ENCODE measurements around the gene CPOX. TPM values are rescaled to one million over a fixed set of nuclear protein-coding genes. Genes with fewer than 3 reads are reported as not detected.

CPOX gene
- total RNA-seq, 2 donors from 2014 or later: 36.5 to 36.7 TPM

DNA sequence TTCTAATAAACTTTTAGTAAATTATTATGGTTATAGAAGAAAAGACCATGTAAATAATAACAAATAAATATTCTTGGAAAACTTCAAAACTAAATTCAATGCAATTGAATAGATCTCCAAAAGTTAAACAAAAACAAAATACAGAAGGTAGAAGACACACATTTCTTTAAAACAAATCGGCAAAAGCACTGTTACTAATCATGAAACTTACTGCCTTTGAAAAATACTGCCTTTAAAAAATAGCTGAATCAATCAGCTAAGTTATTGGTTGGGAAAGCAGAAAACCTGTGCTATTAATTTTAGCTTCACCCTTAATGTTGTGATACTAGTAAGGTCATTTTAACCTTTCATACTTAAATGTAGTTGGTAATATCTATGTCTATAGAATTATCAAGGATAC, 58.7 kb downstream of the CPOX start:
- Mint-ChIP-seq H3K27me3 (ENCODE audit: low read depth) (no peaks in the 10 kb centered on the region), H3K4me3 (peak overlapping the region in 1 of 2 donors; percentile 63), H3K9me3 (no peaks in the 10 kb centered on the region), H3K36me3 (ENCODE audit: insufficient read depth in 2 of 2) (peaks cover 11 to 13% of the 10 kb centered on the region in 2 donors), H3K27ac (no peak overlapping the region), H3K4me1 (ENCODE audit: low read depth) (peaks cover 63% of the 10 kb centered on the region)
- no peak for ATAC-seq (replicated peaks in 1 of 2)
- DNase-seq: no peak

DNA sequence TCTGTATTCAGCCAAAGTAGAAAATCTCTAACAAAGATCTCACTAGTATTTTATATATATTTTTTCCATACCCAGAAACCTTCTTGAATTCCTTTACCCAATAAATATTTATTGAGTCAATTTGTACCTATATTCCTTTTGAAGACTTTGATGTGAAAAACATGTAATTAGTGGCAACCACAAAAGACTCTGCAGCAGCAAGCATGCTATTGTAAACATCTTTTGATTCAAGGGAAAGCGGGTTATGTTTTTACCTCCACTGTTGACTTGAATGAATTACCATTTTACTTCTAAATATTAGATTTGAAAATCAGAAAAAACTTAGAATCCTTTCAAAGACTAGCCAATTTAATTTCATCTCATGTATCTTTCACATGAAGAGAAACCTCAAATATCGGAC, 59.2 kb downstream of the CPOX start:
- peak overlapping the region; percentile 11 to 70 for H3K4me3 Mint-ChIP-seq
- ATAC-seq (replicated peaks in 1 of 2) (no peak), DNase-seq (no peak)
- peaks cover 59% of the 10 kb centered on the region for H3K4me1 Mint-ChIP-seq (ENCODE audit: low read depth)
- no peaks in the 10 kb centered on the region for H3K9me3 Mint-ChIP-seq
- no peaks in the 10 kb centered on the region for H3K27me3 Mint-ChIP-seq (ENCODE audit: low read depth)
- H3K27ac Mint-ChIP-seq: peak overlapping the region; percentile 51
- peaks cover 11 to 13% of the 10 kb centered on the region in 2 donors for H3K36me3 Mint-ChIP-seq (ENCODE audit: insufficient read depth in 2 of 2)

- peak overlapping the region; percentile 29 to 70 for H3K4me3 Mint-ChIP-seq
- no peaks in the 10 kb centered on the region for H3K9me3 Mint-ChIP-seq
- no peak for ATAC-seq (replicated peaks in 1 of 2)
- no peak for DNase-seq
- H3K36me3 Mint-ChIP-seq (ENCODE audit: insufficient read depth in 2 of 2): peaks cover 13% of the 10 kb centered on the region in 2 donors
- no peaks in the 10 kb centered on the region for H3K27me3 Mint-ChIP-seq (ENCODE audit: low read depth)
- H3K4me1 Mint-ChIP-seq (ENCODE audit: low read depth): peaks cover 57% of the 10 kb centered on the region
- peak overlapping the region; percentile 51 for H3K27ac Mint-ChIP-seq
Observed at GRCh38 chr3:98532709-98533571, 60.5 kb downstream of the CPOX start.

DNA sequence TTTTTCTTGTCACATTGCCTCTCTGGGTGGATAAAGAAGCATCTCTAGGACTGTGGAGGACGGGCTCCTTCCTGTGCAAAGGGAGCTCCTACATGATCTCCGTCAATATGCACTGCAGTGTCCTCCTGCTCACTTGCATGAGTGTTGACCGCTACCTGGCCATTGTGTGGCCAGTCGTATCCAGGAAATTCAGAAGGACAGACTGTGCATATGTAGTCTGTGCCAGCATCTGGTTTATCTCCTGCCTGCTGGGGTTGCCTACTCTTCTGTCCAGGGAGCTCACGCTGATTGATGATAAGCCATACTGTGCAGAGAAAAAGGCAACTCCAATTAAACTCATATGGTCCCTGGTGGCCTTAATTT, 61.2 kb downstream of the CPOX start:
- Mint-ChIP-seq H3K27ac (peak overlapping the region; percentile 51), H3K27me3 (ENCODE audit: low read depth) (no peaks in the 10 kb centered on the region), H3K36me3 (ENCODE audit: insufficient read depth in 2 of 2) (peaks cover 13% of the 10 kb centered on the region in 2 donors), H3K4me3 (peak overlapping the region; percentile 29 to 70), H3K9me3 (no peaks in the 10 kb centered on the region), H3K4me1 (ENCODE audit: low read depth) (peaks cover 57% of the 10 kb centered on the region)
- no peak for DNase-seq
- ATAC-seq (replicated peaks in 1 of 2): no peak

DNA sequence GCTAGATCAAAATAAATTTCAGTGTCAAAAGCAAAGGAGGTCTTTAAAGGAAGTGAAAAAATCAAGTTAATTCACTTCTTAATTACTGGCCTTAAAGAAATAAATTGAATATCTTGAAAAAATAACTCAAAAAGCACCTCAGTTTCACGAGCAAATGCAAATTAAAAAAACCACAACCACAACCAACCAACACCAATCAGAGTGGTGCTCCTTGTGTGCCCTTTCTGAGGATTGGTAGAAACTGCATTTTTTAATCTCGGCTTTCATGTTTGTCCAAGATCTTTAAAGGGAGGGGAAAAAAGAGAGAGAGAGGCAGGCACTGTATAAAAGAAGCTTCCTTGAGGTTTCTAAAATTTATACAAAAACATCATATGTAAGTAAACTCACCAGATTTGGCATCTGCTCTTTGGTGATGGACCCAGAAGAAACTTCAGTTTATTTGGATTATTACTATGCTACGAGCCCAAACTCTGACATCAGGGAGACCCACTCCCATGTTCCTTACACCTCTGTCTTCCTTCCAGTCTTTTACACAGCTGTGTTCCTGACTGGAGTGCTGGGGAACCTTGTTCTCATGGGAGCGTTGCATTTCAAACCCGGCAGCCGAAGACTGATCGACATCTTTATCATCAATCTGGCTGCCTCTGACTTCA, 61.7 kb downstream of the CPOX start, which contains the start of gene GPR15:
Gene GPR15, plus strand, starts transcription at position 357 of the 653 bp plus-strand sequence. Its CDS starts 56 bp downstream, at position 413.
- DNase-seq (no peak), ATAC-seq (replicated peaks in 1 of 2) (peak in 1 of 2 donors; percentile 16)
- peaks cover 13% of the 10 kb centered on the region in 2 donors for H3K36me3 Mint-ChIP-seq (ENCODE audit: insufficient read depth in 2 of 2)
- H3K27ac Mint-ChIP-seq: peak within 1 kb of the TSS; percentile 51
- H3K27me3 Mint-ChIP-seq (ENCODE audit: low read depth): no peaks in the 10 kb centered on the region
- no peaks in the 10 kb centered on the region for H3K9me3 Mint-ChIP-seq
- H3K4me1 Mint-ChIP-seq (ENCODE audit: low read depth): peaks cover 55% of the 10 kb centered on the region
- H3K4me3 Mint-ChIP-seq: peak within 1 kb of the TSS; percentile 33 to 70

DNA sequence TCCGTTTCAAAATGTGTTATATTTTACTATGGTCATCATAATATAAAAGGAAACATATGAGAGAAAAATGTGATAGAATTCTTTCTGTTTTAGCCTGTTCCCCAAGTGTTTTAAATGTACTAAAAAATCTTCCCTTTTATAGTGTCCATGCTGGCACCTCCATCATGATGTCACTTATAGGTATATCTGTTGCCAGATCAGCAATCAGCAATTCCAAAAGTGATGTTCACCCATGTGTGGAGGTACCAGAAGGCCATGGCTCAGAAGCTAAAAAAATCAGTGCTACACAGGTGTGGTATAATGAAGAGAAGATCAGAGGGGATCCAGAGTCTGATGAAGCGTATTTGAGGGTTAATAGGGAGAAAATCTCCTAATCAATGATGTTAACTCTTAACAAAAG, 62.7 kb downstream of the CPOX start:
- peak overlapping the region; percentile 16 to 70 for H3K4me3 Mint-ChIP-seq
- DNase-seq: no peak
- peaks cover 52% of the 10 kb centered on the region for H3K4me1 Mint-ChIP-seq (ENCODE audit: low read depth)
- ATAC-seq (replicated peaks in 1 of 2): peak in 1 of 2 donors; percentile 41
- no peaks in the 10 kb centered on the region for H3K27me3 Mint-ChIP-seq (ENCODE audit: low read depth)
- H3K36me3 Mint-ChIP-seq (ENCODE audit: insufficient read depth in 2 of 2): peaks cover 10 to 13% of the 10 kb centered on the region in 2 donors
- no peaks in the 10 kb centered on the region for H3K9me3 Mint-ChIP-seq
- H3K27ac Mint-ChIP-seq: peak overlapping the region; percentile 51

DNA sequence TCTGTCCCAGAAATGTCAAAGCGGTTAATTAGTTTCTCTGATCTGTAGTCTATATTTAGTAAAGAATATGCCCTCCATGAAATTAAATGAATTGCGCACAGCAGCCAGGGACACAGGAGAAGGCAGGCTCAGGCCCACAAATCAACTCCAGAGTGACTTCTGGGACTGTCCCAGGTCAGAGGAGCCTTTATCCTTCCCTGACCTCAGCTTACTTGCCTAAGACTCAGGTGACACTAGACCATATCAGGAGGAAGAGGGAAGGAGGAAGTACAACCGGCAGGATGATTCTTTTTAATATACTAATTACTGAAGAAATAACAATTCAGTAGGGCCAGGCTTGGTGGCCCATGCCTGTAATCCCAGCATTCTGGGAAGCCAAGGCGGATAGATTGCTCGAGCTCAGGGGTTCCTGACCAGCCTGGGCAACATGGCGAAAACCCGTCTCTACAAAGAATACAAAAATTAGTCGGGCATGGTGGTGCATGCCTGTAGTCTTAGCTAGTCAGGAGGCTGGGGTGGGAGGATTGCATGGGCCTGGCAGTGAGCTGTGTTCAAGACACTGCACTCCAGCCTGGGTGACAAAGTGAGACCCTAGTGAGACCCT, 63.5 kb downstream of the CPOX start:
- peaks cover 10 to 14% of the 10 kb centered on the region in 2 donors for H3K36me3 Mint-ChIP-seq (ENCODE audit: insufficient read depth in 2 of 2)
- no peak for ATAC-seq (replicated peaks in 1 of 2)
- H3K27me3 Mint-ChIP-seq (ENCODE audit: low read depth): no peaks in the 10 kb centered on the region
- H3K27ac Mint-ChIP-seq: peak overlapping the region; percentile 8
- peak overlapping the region; percentile 59 to 70 for H3K4me3 Mint-ChIP-seq
- no peaks in the 10 kb centered on the region for H3K9me3 Mint-ChIP-seq
- DNase-seq: no peak
- H3K4me1 Mint-ChIP-seq (ENCODE audit: low read depth): peaks cover 59% of the 10 kb centered on the region

Other genes starting within 250 kb of the CPOX start
- not detected for gene OR5K4, start 239.8 kb downstream of the CPOX start, total RNA-seq
- gene OR5K3, start 202.9 kb downstream of the CPOX start, total RNA-seq: not detected
- not detected for gene OR5K1, start 130.4 kb downstream of the CPOX start, total RNA-seq
- not detected for gene OR5K2, start 95.9 kb downstream of the CPOX start, total RNA-seq
- gene CLDND1, start 70.7 kb downstream of the CPOX start, total RNA-seq: 100 to 1,000 TPM; 284 to 361 TPM
- gene GPR15, start 61.6 kb downstream of the CPOX start, total RNA-seq: 10 to 100 TPM in 1 of 2 donors, 1 to 10 TPM in 1; 4.6 to 24.0 TPM
- 1 to 10 TPM in 1 of 2 donors, under 1 TPM in 1; 0.07 to 1.5 TPM for gene ST3GAL6, start 169.7 kb upstream of the CPOX start, total RNA-seq

Data from activated T-cell treated with anti-CD3 and anti-CD28 coated beads, Interleukin-2, amount 50 U/mL, for 72 hours (primary cell).